WTC11 (cell line): ENCODE data around the gene TRIM44. TPM values are rescaled to one million over a fixed set of nuclear protein-coding genes. Genes with fewer than 3 reads are reported as not detected.

ENCODE experiments used
- ATAC-seq: fragments of 200-7000 bp; cut with Tn5 transposase; 2 replicates; pipeline ENCODE4 v1.10.0; 2021; ENCODE audit warnings: mild to moderate bottlenecking, moderate library complexity
- CTCF ChIA-PET: fragments of 300-600 bp; sonication (Branson Sonifier 250); formaldehyde crosslinking; loops from one replicate; lab custom pipeline; 2021; ENCODE audit warnings: antibody characterized with exemption; lab: Charles Lee
- POLR2A ChIA-PET: fragments of 350-600 bp; sonication (Branson Sonifier 250); formaldehyde crosslinking; loops from one replicate; lab custom pipeline; 2021; ENCODE audit warnings: antibody characterized with exemption; lab: Charles Lee
- DNase-seq: peaks from one replicate; pipeline ENCODE4 v3.0.0; 2021; ENCODE audit warnings: low spot score
- H3K27ac Mint-ChIP-seq: 2 replicates; pipeline ENCODE4 v1.8.0; 2021; ENCODE audit warnings: mixed read lengths
- H3K27me3 Mint-ChIP-seq: 2 replicates; pipeline ENCODE4 v1.8.0; 2021; ENCODE audit warnings: low read depth, mild to moderate bottlenecking, moderate library complexity, mixed read lengths
- H3K36me3 Mint-ChIP-seq: 2 replicates; pipeline ENCODE4 v1.8.0; 2021; ENCODE audit warnings: mixed read lengths
- H3K4me1 Mint-ChIP-seq: 2 replicates; pipeline ENCODE4 v1.8.0; 2022; ENCODE audit warnings: mixed read lengths
- H3K4me3 Mint-ChIP-seq: 2 replicates; pipeline ENCODE4 v1.8.0; 2021; ENCODE audit warnings: mild to moderate bottlenecking, moderate library complexity, mixed read lengths
- H3K9me3 Mint-ChIP-seq: 2 replicates; pipeline ENCODE4 v1.8.0; 2021; ENCODE audit warnings: mixed read lengths
- ARID4B ChIP-seq: sonication (generic); formaldehyde crosslinking; IDR thresholded peaks from 2 replicates; pipeline ENCODE4 v1.8.0; 2023; ENCODE audit warnings: missing genetic modification reagents, mild to moderate bottlenecking, borderline replicate concordance
- CBFB ChIP-seq: sonication (generic); formaldehyde crosslinking; IDR thresholded peaks from 2 replicates; pipeline ENCODE4 v1.8.1; 2022; ENCODE audit warnings: mild to moderate bottlenecking, low read depth, missing genetic modification reagents
- CREB1 ChIP-seq: sonication (generic); formaldehyde crosslinking; IDR thresholded peaks from 2 replicates; pipeline ENCODE4 v1.8.0; 2023; ENCODE audit warnings: mild to moderate bottlenecking, missing genetic modification reagents
- EMX1 ChIP-seq: fragments of 250-450 bp; sonication (Bioruptor Pico); IDR thresholded peaks from 2 replicates; pipeline ENCODE4 v1.8.0; 2021; ENCODE audit warnings: mild to moderate bottlenecking
- FOXJ3 ChIP-seq: sonication (generic); formaldehyde crosslinking; IDR thresholded peaks from 2 replicates; pipeline ENCODE4 v1.9.0; 2021; ENCODE audit warnings: missing genetic modification reagents, mild to moderate bottlenecking, borderline replicate concordance
- FOXP1 ChIP-seq: sonication (generic); formaldehyde crosslinking; IDR thresholded peaks from 2 replicates; pipeline ENCODE4 v1.8.0; 2022; ENCODE audit warnings: missing genetic modification reagents, mild to moderate bottlenecking, moderate library complexity, borderline replicate concordance
- HMGA2 ChIP-seq: fragments of 250-450 bp; sonication (Bioruptor Pico); IDR thresholded peaks from 2 replicates; pipeline ENCODE4 v1.4.0; 2021; ENCODE audit warnings: mild to moderate bottlenecking, moderate library complexity
- JAZF1 ChIP-seq: fragments of 250-450 bp; sonication (Bioruptor Pico); IDR thresholded peaks from 2 replicates; pipeline ENCODE4 v1.9.0; 2021; ENCODE audit warnings: moderate library complexity, mild to moderate bottlenecking, inconsistent platforms
- KAT7 ChIP-seq: sonication (generic); formaldehyde crosslinking; IDR thresholded peaks from 2 replicates; pipeline ENCODE4 v1.8.1; 2023; ENCODE audit warnings: missing genetic modification reagents, mild to moderate bottlenecking, borderline replicate concordance
- NFYB ChIP-seq: sonication (generic); formaldehyde crosslinking; conservative IDR thresholded peaks from 2 replicates; pipeline ENCODE4 v1.8.0; 2022; ENCODE audit warnings: low read depth, missing genetic modification reagents
- NR2C2 ChIP-seq: sonication (generic); formaldehyde crosslinking; IDR thresholded peaks from 2 replicates; pipeline ENCODE4 v1.8.0; 2022; ENCODE audit warnings: mild to moderate bottlenecking, missing genetic modification reagents
- OVOL2 ChIP-seq: fragments of 250-450 bp; sonication (Bioruptor Pico); IDR thresholded peaks from 2 replicates; pipeline ENCODE4 v1.9.0; 2021; ENCODE audit warnings: mild to moderate bottlenecking, borderline replicate concordance
- RELA ChIP-seq: sonication (generic); formaldehyde crosslinking; IDR thresholded peaks from 2 replicates; pipeline ENCODE4 v1.8.1; 2022; ENCODE audit warnings: missing genetic modification reagents, mild to moderate bottlenecking, borderline replicate concordance
- SMAD3 ChIP-seq: sonication (generic); formaldehyde crosslinking; IDR thresholded peaks from 2 replicates; pipeline ENCODE4 v1.8.0; 2022; ENCODE audit warnings: missing genetic modification reagents, mild to moderate bottlenecking, borderline replicate concordance
- SP1 ChIP-seq: sonication (generic); formaldehyde crosslinking; conservative IDR thresholded peaks from 2 replicates; pipeline ENCODE4 v1.8.1; 2022; ENCODE audit warnings: missing genetic modification reagents
- USF2 ChIP-seq: sonication (generic); formaldehyde crosslinking; IDR thresholded peaks from 2 replicates; pipeline ENCODE4 v1.8.1; 2023; ENCODE audit warnings: mild to moderate bottlenecking, missing genetic modification reagents, moderate library complexity
- ZNF396 ChIP-seq: fragments of 250-450 bp; sonication (Bioruptor Pico); IDR thresholded peaks from 2 replicates; pipeline ENCODE4 v1.8.0; 2021; ENCODE audit warnings: mild to moderate bottlenecking, moderate library complexity, borderline replicate concordance
- total RNA-seq: library from RNA; stranded (reverse); gene quantifications from 3 replicates; pipeline ENCODE4 v1.2.3, GENCODE V29; 2021
- TF ChIP-seq, protein P1 (sequence below): sonication (generic); formaldehyde crosslinking; IDR thresholded peaks from 2 replicates; pipeline ENCODE4 v1.8.0; 2022; ENCODE audit warnings: mild to moderate bottlenecking, missing genetic modification reagents
- TF ChIP-seq, protein P2 (sequence below): sonication (generic); formaldehyde crosslinking; IDR thresholded peaks from 2 replicates; pipeline ENCODE4 v1.8.1; 2022; ENCODE audit warnings: mild to moderate bottlenecking, moderate library complexity, missing genetic modification reagents
- TF ChIP-seq, protein P3 (sequence below): sonication (generic); formaldehyde crosslinking; IDR thresholded peaks from 2 replicates; pipeline ENCODE4 v1.8.0; 2022; ENCODE audit warnings: mild to moderate bottlenecking, missing genetic modification reagents
- TF ChIP-seq, protein P4 (sequence below): sonication (generic); formaldehyde crosslinking; IDR thresholded peaks from 2 replicates; pipeline ENCODE4 v1.8.1; 2022; ENCODE audit warnings: mild to moderate bottlenecking, missing genetic modification reagents, moderate library complexity, borderline replicate concordance
- TF ChIP-seq, protein P5 (sequence below): fragments of 250-450 bp; sonication (Bioruptor Pico); IDR thresholded peaks from 2 replicates; pipeline ENCODE4 v2.1.2; 2022; ENCODE audit warnings: mild to moderate bottlenecking, moderate library complexity
- TF ChIP-seq, protein P6 (sequence below): sonication (generic); formaldehyde crosslinking; IDR thresholded peaks from 2 replicates; pipeline ENCODE4 v1.8.0; 2022; ENCODE audit warnings: mild to moderate bottlenecking, missing genetic modification reagents

TRIM44 gene
- total RNA-seq, 1 experiment from 2014 or later, result 27.4 TPM

DNA sequence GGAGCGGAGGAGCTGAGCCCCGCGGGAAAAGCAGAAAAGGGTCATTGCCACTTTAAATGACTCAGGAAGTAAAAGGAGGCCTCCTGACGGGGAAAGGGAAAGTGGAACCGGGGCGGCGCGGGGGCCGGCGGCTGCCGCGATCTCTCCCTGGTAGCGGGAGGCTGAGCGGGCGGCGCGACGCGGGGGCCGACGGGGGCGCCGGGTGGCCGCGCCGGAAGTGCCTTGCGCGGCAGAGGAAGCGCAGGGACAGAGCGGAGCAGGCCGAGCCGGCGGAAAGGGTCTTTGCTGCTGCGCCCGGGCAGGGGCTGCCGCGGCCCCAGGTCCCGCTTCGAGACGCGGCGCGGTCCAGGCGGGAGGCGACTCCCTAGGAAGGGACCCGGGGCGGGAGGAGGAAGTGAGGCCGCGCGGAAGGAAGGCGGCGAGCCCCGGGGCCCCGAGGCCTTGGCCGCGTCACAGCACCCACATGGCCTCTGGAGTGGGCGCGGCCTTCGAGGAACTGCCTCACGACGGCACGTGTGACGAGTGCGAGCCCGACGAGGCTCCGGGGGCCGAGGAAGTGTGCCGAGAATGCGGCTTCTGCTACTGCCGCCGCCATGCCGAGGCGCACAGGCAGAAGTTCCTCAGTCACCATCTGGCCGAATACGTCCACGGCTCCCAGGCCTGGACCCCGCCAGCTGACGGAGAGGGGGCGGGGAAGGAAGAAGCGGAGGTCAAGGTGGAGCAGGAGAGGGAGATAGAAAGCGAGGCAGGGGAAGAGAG is at the start of gene TRIM44 (continued):
- no peak; the same call in 1 of the 2 replicates for TF ChIP-seq SP1 (CRISPR knock-in tag)
- TF ChIP-seq EMX1 (CRISPR knock-in tag), result no peak
- TF ChIP-seq OVOL2 (CRISPR knock-in tag), result no peak
- peak; percentile 90 for TF ChIP-seq CBFB (CRISPR knock-in tag)
- peak; percentile 99 for TF ChIP-seq FOXJ3 (CRISPR knock-in tag)
- peak; percentile 100 for TF ChIP-seq ARID4B (CRISPR knock-in tag)
- no peak for TF ChIP-seq HMGA2
- peak; percentile 99 for TF ChIP-seq SMAD3 (CRISPR knock-in tag)
- peak; percentile 99 for TF ChIP-seq CREB1 (CRISPR knock-in tag)
- peak; percentile 92 for TF ChIP-seq NR2C2

DNA sequence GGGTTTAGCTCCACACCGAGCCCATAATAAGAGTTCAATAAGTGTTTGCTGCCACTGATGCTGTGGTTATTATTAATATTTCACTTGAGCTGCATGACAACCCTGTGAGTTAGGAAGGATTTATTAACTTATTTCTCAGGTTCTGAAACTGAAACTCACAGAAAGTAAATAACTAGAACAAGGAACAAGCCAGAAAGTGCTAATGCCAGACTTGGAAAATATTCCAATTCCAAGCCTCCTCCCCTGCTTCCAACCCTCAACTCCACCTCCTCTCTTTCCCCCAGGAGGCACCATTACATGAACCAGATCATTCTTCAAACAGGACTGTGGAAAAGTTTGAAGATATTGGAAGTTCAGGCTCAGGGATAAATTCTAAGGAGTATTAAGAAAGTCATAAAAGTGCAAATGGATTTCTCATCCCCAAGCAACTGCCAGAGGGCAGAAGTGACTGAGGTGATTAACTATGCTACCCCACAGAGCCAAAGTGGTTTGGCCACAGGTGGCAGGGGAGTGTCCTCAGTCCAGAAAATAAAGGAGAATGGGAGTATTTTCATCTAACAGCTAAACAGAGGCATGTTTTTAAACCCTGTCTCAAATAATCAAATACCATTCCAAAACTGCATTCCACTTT is 47.5 kb upstream of the TRIM44 start:
- ATAC-seq (no peak), DNase-seq (no peak)
- H3K27ac Mint-ChIP-seq, result no peak overlapping the region
- no peak overlapping the region for H3K4me3 Mint-ChIP-seq
- H3K9me3 Mint-ChIP-seq, result 0 out of 2 replicates have a peak, but pooled peaks cover 3% of the 10 kb centered on the region
- peaks cover 42% of the 10 kb centered on the region for H3K27me3 Mint-ChIP-seq
- H3K36me3 Mint-ChIP-seq, result 0 out of 2 replicates have a peak, but pooled peaks cover 3% of the 10 kb centered on the region
- POLR2A ChIA-PET, result no interaction called here
- CTCF ChIA-PET, result interaction anchor here (1.4 to 3.5 kb wide), 2 partner anchors 127 to 207 kb away, joined by 5 to 31 read pairs; no protein-coding TSS in a partner anchor
- H3K4me1 Mint-ChIP-seq, result peaks cover 21% of the 10 kb centered on the region
- TF ChIP-seq, protein P1, sequence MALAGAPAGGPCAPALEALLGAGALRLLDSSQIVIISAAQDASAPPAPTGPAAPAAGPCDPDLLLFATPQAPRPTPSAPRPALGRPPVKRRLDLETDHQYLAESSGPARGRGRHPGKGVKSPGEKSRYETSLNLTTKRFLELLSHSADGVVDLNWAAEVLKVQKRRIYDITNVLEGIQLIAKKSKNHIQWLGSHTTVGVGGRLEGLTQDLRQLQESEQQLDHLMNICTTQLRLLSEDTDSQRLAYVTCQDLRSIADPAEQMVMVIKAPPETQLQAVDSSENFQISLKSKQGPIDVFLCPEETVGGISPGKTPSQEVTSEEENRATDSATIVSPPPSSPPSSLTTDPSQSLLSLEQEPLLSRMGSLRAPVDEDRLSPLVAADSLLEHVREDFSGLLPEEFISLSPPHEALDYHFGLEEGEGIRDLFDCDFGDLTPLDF (CRISPR knock-in tag), result no peak
- TF ChIP-seq, protein P2, sequence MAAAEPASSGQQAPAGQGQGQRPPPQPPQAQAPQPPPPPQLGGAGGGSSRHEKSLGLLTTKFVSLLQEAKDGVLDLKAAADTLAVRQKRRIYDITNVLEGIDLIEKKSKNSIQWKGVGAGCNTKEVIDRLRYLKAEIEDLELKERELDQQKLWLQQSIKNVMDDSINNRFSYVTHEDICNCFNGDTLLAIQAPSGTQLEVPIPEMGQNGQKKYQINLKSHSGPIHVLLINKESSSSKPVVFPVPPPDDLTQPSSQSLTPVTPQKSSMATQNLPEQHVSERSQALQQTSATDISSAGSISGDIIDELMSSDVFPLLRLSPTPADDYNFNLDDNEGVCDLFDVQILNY, result no peak
- TF ChIP-seq NFYB (no peak), ZNF396 (no peak), SMAD3 (CRISPR knock-in tag) (no peak), RELA (CRISPR knock-in tag) (no peak), JAZF1 (CRISPR knock-in tag) (no peak), EMX1 (CRISPR knock-in tag) (no peak), FOXP1 (CRISPR knock-in tag) (no peak), KAT7 (CRISPR knock-in tag) (no peak), USF2 (CRISPR knock-in tag) (no peak)
- TF ChIP-seq, protein P3, sequence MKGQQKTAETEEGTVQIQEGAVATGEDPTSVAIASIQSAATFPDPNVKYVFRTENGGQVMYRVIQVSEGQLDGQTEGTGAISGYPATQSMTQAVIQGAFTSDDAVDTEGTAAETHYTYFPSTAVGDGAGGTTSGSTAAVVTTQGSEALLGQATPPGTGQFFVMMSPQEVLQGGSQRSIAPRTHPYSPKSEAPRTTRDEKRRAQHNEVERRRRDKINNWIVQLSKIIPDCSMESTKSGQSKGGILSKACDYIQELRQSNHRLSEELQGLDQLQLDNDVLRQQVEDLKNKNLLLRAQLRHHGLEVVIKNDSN (CRISPR knock-in tag), result no peak
- TF ChIP-seq, protein P4, sequence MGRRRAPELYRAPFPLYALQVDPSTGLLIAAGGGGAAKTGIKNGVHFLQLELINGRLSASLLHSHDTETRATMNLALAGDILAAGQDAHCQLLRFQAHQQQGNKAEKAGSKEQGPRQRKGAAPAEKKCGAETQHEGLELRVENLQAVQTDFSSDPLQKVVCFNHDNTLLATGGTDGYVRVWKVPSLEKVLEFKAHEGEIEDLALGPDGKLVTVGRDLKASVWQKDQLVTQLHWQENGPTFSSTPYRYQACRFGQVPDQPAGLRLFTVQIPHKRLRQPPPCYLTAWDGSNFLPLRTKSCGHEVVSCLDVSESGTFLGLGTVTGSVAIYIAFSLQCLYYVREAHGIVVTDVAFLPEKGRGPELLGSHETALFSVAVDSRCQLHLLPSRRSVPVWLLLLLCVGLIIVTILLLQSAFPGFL (CRISPR knock-in tag), result no peak
- TF ChIP-seq, protein P5, sequence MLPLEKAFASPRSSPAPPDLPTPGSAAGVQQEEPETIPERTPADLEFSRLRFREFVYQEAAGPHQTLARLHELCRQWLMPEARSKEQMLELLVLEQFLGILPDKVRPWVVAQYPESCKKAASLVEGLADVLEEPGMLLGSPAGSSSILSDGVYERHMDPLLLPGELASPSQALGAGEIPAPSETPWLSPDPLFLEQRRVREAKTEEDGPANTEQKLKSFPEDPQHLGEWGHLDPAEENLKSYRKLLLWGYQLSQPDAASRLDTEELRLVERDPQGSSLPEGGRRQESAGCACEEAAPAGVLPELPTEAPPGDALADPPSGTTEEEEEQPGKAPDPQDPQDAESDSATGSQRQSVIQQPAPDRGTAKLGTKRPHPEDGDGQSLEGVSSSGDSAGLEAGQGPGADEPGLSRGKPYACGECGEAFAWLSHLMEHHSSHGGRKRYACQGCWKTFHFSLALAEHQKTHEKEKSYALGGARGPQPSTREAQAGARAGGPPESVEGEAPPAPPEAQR (CRISPR knock-in tag), result no peak
- TF ChIP-seq, protein P6, sequence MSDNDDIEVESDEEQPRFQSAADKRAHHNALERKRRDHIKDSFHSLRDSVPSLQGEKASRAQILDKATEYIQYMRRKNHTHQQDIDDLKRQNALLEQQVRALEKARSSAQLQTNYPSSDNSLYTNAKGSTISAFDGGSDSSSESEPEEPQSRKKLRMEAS (CRISPR knock-in tag), result no peak
